PC-3 (cell line): ENCODE results near the gene SYP. TPM values are rescaled to one million over a fixed set of nuclear protein-coding genes. Genes with fewer than 3 reads are reported as not detected.
"Not testable (repeated sequence)": the region's sequence is repeated elsewhere in the genome, so short reads cannot be mapped to it uniquely, and the experiment has no call there.

Experiments used
- ATAC-seq: fragments of 200-7000 bp; cut with Tn5 transposase; 2 replicates; pipeline ENCODE4 v1.9.1; 2020; ENCODE audit warnings: mild to moderate bottlenecking, moderate library complexity
- BruUV-seq: library from RNA; stranded (reverse); fragments of 400-500 nt; replicated peaks from 2 replicates; lab custom pipeline; 2021; lab: Mats Ljungman, UMichigan
- CTCF ChIA-PET: fragments of 300-600 bp; sonication (Branson Sonifier 250); formaldehyde crosslinking; loops from one replicate; lab custom pipeline; 2022; ENCODE audit warnings: antibody characterized with exemption; lab: Charles Lee
- POLR2A ChIA-PET: fragments of 300-600 bp; sonication (Branson Sonifier 250); formaldehyde crosslinking; loops from one replicate; lab custom pipeline; 2022; ENCODE audit warnings: antibody characterized with exemption; ENCODE audit not compliant: unreplicated experiment; lab: Charles Lee
- DNase-seq: peaks from one replicate; pipeline ENCODE4 v3.0.0-alpha.2; 2015
- H2AFZ ChIP-seq: fragments of 300-600 bp; sonication (generic); 2 replicates; pipeline ENCODE4 v1.6.0; 2016; ENCODE audit warnings: antibody characterized with exemption, low read length
- H3F3A ChIP-seq: fragments of 300-600 bp; sonication (generic); one replicate; pipeline ENCODE4 v1.6.0; 2017; ENCODE audit warnings: antibody characterized with exemption, low read length, control low read depth, mild to moderate bottlenecking; ENCODE audit not compliant: unreplicated experiment
- H3K27ac ChIP-seq: fragments of 300-600 bp; sonication (generic); 2 replicates; pipeline ENCODE4 v1.5.1; 2016; ENCODE audit warnings: mild to moderate bottlenecking, low read length
- H3K27me3 ChIP-seq: fragments of 300-600 bp; sonication (generic); 2 replicates; pipeline ENCODE4 v1.6.1; 2016; ENCODE audit warnings: low read length, mixed read lengths
- H3K36me3 ChIP-seq: fragments of 300-600 bp; sonication (generic); 2 replicates; pipeline ENCODE4 v1.6.1; 2016; ENCODE audit warnings: low read depth, mixed run types, low read length, mixed read lengths
- H3K4me1 ChIP-seq: fragments of 300-600 bp; sonication (generic); 2 replicates; pipeline ENCODE4 v1.5.1; 2016; ENCODE audit warnings: low read length; ENCODE audit not compliant: insufficient read depth
- H3K4me2 ChIP-seq: fragments of 300-600 bp; sonication (generic); 2 replicates; pipeline ENCODE4 v1.6.0; 2016; ENCODE audit warnings: low read length
- H3K4me3 ChIP-seq: fragments of 300-600 bp; sonication (generic); 2 replicates; pipeline ENCODE4 v1.5.1; 2016; ENCODE audit warnings: mild to moderate bottlenecking, low read length, mixed read lengths
- H3K79me2 ChIP-seq: fragments of 300-600 bp; sonication (generic); 2 replicates; pipeline ENCODE4 v1.6.1; 2017; ENCODE audit warnings: low read length, mixed read lengths
- H3K9ac ChIP-seq: fragments of 300-600 bp; sonication (generic); 2 replicates; pipeline ENCODE4 v1.6.0; 2016; ENCODE audit warnings: mild to moderate bottlenecking, low read length
- H3K9me2 ChIP-seq: fragments of 300-600 bp; sonication (generic); replicated peaks from 2 replicates; pipeline ENCODE4 v1.6.1; 2016; ENCODE audit warnings: mixed run types, low read length, mixed read lengths
- H3K9me3 ChIP-seq: fragments of 300-600 bp; sonication (generic); 2 replicates; pipeline ENCODE4 v1.6.1; 2016; ENCODE audit warnings: low read length, mixed read lengths
- H4K20me1 ChIP-seq: fragments of 300-600 bp; sonication (generic); 2 replicates; pipeline ENCODE4 v1.6.1; 2016; ENCODE audit warnings: low read length, mixed read lengths
- EZH2 ChIP-seq: fragments of 300-600 bp; sonication (generic); IDR thresholded peaks from one replicate; pipeline ENCODE4 v1.6.1; 2017; ENCODE audit warnings: antibody characterized with exemption, mild to moderate bottlenecking, low read length; ENCODE audit not compliant: unreplicated experiment
- EZH2phosphoT487 ChIP-seq: fragments of 300-600 bp; sonication (generic); IDR thresholded peaks from 2 replicates; pipeline ENCODE4 v1.6.1; 2018; ENCODE audit warnings: mild to moderate bottlenecking, antibody characterized with exemption, low read length, borderline replicate concordance
- intact Hi-C: fragments of 100-400 bp; cut with micrococcal nuclease; formaldehyde crosslinking; loops from 2 replicates; pipeline ENCODE4 v1.9.0; 2023
- total RNA-seq: library from RNA; depleted of rRNA; stranded (reverse); fragments of >200 nt; gene quantifications from 2 replicates; pipeline ENCODE4 v1.2.3, GENCODE V29; 2014
- TF ChIP-seq, protein P1 (sequence below): fragments of 300-600 bp; sonication (generic); conservative IDR thresholded peaks from 2 replicates; pipeline ENCODE4 v1.5.1; 2017; ENCODE audit warnings: antibody characterized with exemption, low read depth, mild to moderate bottlenecking, low read length

SYP gene
- total RNA-seq, 1 experiment from 2014 or later, result 0.47 TPM

DNA sequence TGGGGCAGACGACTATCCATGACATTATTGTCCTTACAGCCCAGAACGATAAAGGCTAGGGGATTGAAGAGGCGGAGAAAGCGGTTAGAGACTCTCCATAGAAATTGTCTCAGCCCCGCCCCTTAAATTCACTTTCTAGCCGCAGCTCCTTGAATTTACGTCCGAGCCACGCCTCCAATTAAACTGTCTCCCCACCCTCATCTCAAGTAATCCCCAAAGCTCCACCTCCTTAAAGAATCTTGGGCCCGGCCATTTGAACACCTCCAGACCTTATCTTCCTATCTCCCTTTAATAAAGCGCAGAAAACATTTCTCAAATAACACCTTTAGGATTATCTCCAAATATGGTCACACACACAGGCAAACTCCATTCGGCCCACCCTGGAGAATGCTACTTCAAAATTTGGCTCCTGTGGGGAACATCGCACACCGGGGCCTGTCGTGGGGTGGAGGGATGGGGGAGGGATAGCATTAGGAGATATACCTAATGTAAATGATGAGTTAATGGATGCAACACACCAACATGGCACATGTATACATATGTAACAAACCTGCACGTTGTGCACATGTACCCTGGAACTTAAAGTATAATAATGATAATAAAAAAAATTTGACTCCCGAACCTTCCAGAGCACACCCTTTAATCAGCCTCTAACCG is 44.6 kb downstream of the SYP start:
- Histone ChIP-seq H3K9me3 (no peaks in the 10 kb centered on the region), H3F3A (no peaks in the 10 kb centered on the region), H3K4me2 (peak overlapping the region; percentile 80), H3K4me1 (peaks cover 6% of the 10 kb centered on the region; the same call in 1 of the 2 replicates), H4K20me1 (no peaks in the 10 kb centered on the region), H3K9me2 (no peaks in the 10 kb centered on the region), H3K27ac (peak overlapping the region; percentile 80), H3K79me2 (no peaks in the 10 kb centered on the region), H3K9ac (peak overlapping the region; percentile 74; the same call in 1 of the 2 replicates), H3K36me3 (no peaks in the 10 kb centered on the region), H3K27me3 (no peaks in the 10 kb centered on the region), H3K4me3 (peak overlapping the region; percentile 57), H2AFZ (peak overlapping the region; percentile 72)
- intact Hi-C loops, result no loop called here
- peak; percentile 58 for ATAC-seq
- ChIA-PET POLR2A (interaction anchor here (0.5 to 0.6 kb wide), 2 partner anchors 27 to 112 kb away, joined by 6 to 22 read pairs; partner anchors contain the start of gene TFE3), CTCF (interaction anchor here (0.6 to 0.7 kb wide), 5 partner anchors 16 to 599 kb away, joined by 4 to 15 read pairs (median 9); no protein-coding TSS in a partner anchor)
- TSS peak; percentile 84 for BruUV-seq
- peak; percentile 70 for DNase-seq
- TF ChIP-seq, protein P1, sequence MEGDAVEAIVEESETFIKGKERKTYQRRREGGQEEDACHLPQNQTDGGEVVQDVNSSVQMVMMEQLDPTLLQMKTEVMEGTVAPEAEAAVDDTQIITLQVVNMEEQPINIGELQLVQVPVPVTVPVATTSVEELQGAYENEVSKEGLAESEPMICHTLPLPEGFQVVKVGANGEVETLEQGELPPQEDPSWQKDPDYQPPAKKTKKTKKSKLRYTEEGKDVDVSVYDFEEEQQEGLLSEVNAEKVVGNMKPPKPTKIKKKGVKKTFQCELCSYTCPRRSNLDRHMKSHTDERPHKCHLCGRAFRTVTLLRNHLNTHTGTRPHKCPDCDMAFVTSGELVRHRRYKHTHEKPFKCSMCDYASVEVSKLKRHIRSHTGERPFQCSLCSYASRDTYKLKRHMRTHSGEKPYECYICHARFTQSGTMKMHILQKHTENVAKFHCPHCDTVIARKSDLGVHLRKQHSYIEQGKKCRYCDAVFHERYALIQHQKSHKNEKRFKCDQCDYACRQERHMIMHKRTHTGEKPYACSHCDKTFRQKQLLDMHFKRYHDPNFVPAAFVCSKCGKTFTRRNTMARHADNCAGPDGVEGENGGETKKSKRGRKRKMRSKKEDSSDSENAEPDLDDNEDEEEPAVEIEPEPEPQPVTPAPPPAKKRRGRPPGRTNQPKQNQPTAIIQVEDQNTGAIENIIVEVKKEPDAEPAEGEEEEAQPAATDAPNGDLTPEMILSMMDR, result no peak
- TF ChIP-seq EZH2phosphoT487, result no peak
- no peak for TF ChIP-seq EZH2

- no peak for DNase-seq
- Histone ChIP-seq H3K9me3 (no peaks in the 10 kb centered on the region), H3K27ac (no peak overlapping the region), H3K9ac (no peak overlapping the region), H3K4me1 (peaks cover 6% of the 10 kb centered on the region; the same call in 1 of the 2 replicates), H4K20me1 (no peaks in the 10 kb centered on the region), H3K27me3 (no peaks in the 10 kb centered on the region), H3K36me3 (no peaks in the 10 kb centered on the region), H3K9me2 (no peaks in the 10 kb centered on the region), H3K4me2 (no peak overlapping the region), H3K4me3 (no peak overlapping the region), H3F3A (no peaks in the 10 kb centered on the region), H3K79me2 (no peaks in the 10 kb centered on the region), H2AFZ (no peak overlapping the region)
- no TSS peak for BruUV-seq
- ATAC-seq, result no peak
- intact Hi-C loops, result no loop called here
- ChIA-PET POLR2A (no interaction called here), CTCF (no interaction called here)
- TF ChIP-seq EZH2phosphoT487 (no peak), EZH2 (no peak)
- TF ChIP-seq, protein P1, result no peak
Measured at GRCh38 chrX:49153467-49153866, 46.5 kb downstream of the SYP start.

- H2AFZ ChIP-seq, ATAC-seq, H3K9me2 ChIP-seq, H3F3A ChIP-seq, H3K79me2 ChIP-seq, H3K4me1 ChIP-seq, BruUV-seq, CTCF ChIA-PET, H3K27ac ChIP-seq, H3K27me3 ChIP-seq, H3K9ac ChIP-seq, DNase-seq, POLR2A ChIA-PET, H3K4me3 ChIP-seq, H3K9me3 ChIP-seq, intact Hi-C loops, H3K4me2 ChIP-seq, H4K20me1 ChIP-seq, H3K36me3 ChIP-seq: not testable (repeated sequence)
Measured at GRCh38 chrX:49149291-49149690, 50.7 kb downstream of the SYP start.

- H3K4me3 ChIP-seq, BruUV-seq, DNase-seq, H3K27me3 ChIP-seq, H3K27ac ChIP-seq, H4K20me1 ChIP-seq, H3K79me2 ChIP-seq, CTCF ChIA-PET, POLR2A ChIA-PET, H3F3A ChIP-seq, H3K4me2 ChIP-seq, H3K9me3 ChIP-seq, H2AFZ ChIP-seq, H3K4me1 ChIP-seq, H3K36me3 ChIP-seq, intact Hi-C loops, ATAC-seq, H3K9ac ChIP-seq, H3K9me2 ChIP-seq: not testable (repeated sequence)
Measured at GRCh38 chrX:49148390-49149100, 51.4 kb downstream of the SYP start.
